GM10266 (cell line): ENCODE measurements around the gene TACC2.

Source experiments
- DNase-seq: peaks from one replicate; pipeline ENCODE4 v3.0.0; 2012; ENCODE audit errors: extremely low spot score
- TF ChIP-seq, protein P1 (sequence below): IDR thresholded peaks from 2 replicates; pipeline ENCODE4 v1.5.1; 2012; ENCODE audit warnings: mild to moderate bottlenecking, low read depth; ENCODE audit not compliant: control insufficient read depth, insufficient read depth; ENCODE audit errors: missing control alignments

TACC2 gene

DNA sequence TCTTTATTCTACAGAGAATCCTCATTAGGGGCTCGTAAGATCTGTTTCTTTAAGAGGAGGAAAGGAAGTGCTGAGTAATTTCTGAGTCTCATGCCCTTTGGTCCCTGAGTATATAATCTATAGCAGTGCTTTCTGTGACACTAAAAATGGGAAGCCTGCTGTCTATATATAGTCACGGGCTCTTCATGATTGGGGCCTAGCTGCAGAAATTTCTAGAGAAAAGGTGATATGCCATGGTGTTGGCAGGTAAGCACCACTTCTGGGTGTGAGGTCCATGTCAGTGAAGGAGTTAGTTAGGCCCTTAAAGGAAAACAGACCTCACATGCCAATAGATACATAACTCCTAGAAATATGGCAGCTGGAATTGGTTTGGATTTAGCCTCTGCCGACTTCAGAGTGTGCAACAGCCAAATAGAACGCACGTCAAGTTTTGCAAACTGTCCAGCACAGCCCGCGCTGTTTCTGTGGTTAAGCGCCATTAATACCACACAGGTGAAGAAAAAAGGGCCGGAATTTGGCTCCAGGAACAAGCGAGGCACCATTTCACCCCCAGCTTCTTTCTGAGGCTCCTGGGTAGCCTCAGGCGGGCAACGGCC is 123.2 kb downstream of the TACC2 start:
- no peak for DNase-seq

DNA sequence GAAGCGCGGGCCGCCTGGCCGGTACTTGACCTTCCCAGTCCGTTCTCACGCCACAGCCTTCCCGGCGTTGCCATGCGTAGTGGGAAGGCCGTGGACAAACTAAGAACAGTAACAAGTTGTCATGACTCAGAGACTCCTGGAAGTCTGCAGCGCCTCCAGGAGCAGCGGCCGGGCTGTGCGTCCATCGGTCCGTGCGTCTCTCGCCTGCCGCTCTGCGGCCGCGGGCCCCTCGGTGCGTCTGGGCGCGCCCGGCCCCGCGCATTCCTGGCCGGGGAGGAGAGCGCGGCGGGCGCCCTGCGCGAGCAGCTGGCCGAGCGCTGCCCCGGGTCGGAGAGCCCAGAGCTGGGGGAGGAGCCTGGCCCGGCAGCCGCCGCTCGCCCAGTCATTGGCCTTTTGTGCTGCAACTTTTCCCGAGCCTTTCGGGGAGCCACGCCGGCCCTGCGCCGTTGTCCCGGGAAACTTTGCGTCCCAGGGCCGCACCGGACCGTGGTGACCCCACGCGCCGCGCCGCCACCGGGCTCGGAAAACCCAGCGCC is 123.7 kb downstream of the TACC2 start:
- TF ChIP-seq, protein P1, sequence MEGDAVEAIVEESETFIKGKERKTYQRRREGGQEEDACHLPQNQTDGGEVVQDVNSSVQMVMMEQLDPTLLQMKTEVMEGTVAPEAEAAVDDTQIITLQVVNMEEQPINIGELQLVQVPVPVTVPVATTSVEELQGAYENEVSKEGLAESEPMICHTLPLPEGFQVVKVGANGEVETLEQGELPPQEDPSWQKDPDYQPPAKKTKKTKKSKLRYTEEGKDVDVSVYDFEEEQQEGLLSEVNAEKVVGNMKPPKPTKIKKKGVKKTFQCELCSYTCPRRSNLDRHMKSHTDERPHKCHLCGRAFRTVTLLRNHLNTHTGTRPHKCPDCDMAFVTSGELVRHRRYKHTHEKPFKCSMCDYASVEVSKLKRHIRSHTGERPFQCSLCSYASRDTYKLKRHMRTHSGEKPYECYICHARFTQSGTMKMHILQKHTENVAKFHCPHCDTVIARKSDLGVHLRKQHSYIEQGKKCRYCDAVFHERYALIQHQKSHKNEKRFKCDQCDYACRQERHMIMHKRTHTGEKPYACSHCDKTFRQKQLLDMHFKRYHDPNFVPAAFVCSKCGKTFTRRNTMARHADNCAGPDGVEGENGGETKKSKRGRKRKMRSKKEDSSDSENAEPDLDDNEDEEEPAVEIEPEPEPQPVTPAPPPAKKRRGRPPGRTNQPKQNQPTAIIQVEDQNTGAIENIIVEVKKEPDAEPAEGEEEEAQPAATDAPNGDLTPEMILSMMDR, result no peak
- no peak for DNase-seq

More for the DNA sequence above, 123.2 kb downstream of the TACC2 start:
- TF ChIP-seq, protein P1, result no peak

GRCh38 chr10:122113161-122113944 is 124.4 kb downstream of the TACC2 start:
- TF ChIP-seq, protein P1, result no peak
- peak; percentile 61 for DNase-seq

- DNase-seq, result no peak
- TF ChIP-seq, protein P1, result no peak
These were observed 125.2 kb downstream of the TACC2 start for GRCh38 chr10:122113945-122114747.

GRCh38 chr10:122115874-122116273 is 126.9 kb downstream of the TACC2 start:
- no peak for DNase-seq
- TF ChIP-seq, protein P1, result no peak

DNA sequence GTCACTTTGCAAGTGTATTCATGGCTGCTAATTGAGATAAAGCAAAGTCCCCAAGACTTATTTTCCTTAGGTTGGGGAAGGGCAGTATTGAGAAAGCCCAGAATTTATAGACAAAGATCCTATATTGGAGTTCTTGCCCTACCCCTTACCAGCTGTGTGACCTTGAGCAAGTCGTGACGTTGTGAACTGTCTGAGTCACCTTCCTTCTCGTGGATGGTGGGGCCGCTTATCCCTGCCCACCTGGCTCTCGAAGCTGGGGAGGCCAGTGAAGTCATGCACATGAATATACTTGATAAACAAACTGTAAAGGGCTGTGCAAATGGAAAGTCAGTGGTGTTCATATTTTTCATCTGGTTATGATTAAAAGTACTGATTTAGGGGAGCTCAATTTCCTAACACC is 127.4 kb downstream of the TACC2 start:
- TF ChIP-seq, protein P1, result no peak
- DNase-seq, result no peak
